ENCODE data around the gene CARMIL3.

The CARMIL3 gene

GRCh38 chr14:24113379-24113800, 61.6 kb downstream of the CARMIL3 start:
- no peak for TF ChIP-seq GATA3 (IDR thresholded peaks at IDR 0.05; ENCODE audit: low read depth, low read length)
- TF ChIP-seq GATA2 (IDR thresholded peaks at IDR 0.05; ENCODE audit: low read depth, low read length): no peak

- TF ChIP-seq GATA3 (IDR thresholded peaks at IDR 0.05; ENCODE audit: low read depth, low read length) (no peak), GATA2 (IDR thresholded peaks at IDR 0.05; ENCODE audit: low read depth, low read length) (no peak)
Observed at GRCh38 chr14:24113801-24114531, 62.2 kb downstream of the CARMIL3 start.

GRCh38 chr14:24114532-24115421, 63.0 kb downstream of the CARMIL3 start, which contains the start of the genes DCAF11 and NRL:
DCAF11 (plus strand) TSS chr14:24114777; CDS start chr14:24115595, 818 bp downstream.
NRL (minus strand) TSS chr14:24114949; CDS start chr14:24082848, 32,101 bp downstream.
- no peak for TF ChIP-seq GATA2 (IDR thresholded peaks at IDR 0.05; ENCODE audit: low read depth, low read length)
- TF ChIP-seq GATA3 (IDR thresholded peaks at IDR 0.05; ENCODE audit: low read depth, low read length): no peak

DNA sequence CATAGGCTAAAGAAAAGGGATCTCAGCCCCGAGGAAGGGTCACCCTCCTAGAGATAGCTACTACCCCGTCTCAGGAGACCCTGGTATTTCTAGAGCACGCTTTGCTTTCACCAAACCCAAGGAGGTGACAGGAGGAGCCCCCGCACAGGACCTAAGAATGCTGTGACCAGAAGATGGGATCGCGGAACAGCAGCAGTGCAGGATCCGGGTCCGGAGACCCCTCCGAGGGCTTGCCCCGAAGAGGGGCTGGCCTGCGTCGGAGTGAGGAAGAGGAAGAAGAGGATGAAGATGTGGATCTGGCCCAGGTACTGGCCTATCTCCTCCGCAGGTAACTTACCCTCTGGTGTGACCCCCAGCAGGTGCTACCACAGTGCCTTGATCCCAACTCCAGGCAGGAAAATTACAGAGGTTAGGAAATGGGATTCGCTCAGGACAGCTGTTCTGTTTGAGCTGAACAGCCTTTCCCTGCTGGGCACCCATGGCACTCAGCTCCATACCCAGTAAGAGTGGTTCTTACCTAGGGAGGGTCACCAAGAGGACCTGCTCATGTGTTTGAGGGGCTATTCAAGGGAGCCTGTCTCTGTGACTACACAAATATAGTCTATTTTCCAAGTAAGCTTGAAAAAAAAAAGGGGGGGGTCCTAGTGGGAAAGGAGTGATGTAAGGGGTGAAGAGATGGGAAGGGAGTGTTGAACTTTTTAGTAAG, 63.8 kb downstream of the CARMIL3 start:
- TF ChIP-seq GATA2 (IDR thresholded peaks at IDR 0.05; ENCODE audit: low read depth, low read length) (no peak), GATA3 (IDR thresholded peaks at IDR 0.05; ENCODE audit: low read depth, low read length) (no peak)

GRCh38 chr14:24116128-24116814, 64.5 kb downstream of the CARMIL3 start:
- no peak for TF ChIP-seq GATA3 (IDR thresholded peaks at IDR 0.05; ENCODE audit: low read depth, low read length)
- no peak for TF ChIP-seq GATA2 (IDR thresholded peaks at IDR 0.05; ENCODE audit: low read depth, low read length)

GRCh38 chr14:24117179-24117578, 65.4 kb downstream of the CARMIL3 start:
- TF ChIP-seq GATA2 (IDR thresholded peaks at IDR 0.05; ENCODE audit: low read depth, low read length): no peak
- no peak for TF ChIP-seq GATA3 (IDR thresholded peaks at IDR 0.05; ENCODE audit: low read depth, low read length)
